GM19452 (cell line): ENCODE measurements around the gene MTREX.

ENCODE experiments used
- ATAC-seq: cut with Tn5 transposase; IDR thresholded peaks from one replicate; pipeline ENCODE4 v1.9.1; 2021; ENCODE audit not compliant: unreplicated experiment

Gene MTREX

DNA sequence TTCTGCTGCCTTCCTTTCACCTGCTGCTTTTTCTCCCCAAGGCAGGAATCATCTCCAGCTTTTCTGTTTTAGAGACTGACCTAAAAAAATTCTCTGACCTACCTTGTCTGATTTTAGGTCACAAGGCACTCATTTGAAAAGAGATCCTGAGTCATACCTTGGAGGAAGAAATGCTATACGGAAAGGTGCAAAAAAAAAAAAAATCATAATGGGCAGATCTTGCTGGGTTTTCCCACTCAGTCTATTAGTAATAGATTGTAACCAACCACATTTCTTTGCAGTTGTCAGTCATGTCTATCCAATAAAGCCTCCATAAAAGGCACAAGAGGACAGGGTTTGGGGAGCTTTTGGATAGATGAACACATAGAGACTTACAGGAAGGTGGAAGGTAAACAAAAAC lies 70.0 kb downstream of the MTREX start:
- ATAC-seq = no peak

DNA sequence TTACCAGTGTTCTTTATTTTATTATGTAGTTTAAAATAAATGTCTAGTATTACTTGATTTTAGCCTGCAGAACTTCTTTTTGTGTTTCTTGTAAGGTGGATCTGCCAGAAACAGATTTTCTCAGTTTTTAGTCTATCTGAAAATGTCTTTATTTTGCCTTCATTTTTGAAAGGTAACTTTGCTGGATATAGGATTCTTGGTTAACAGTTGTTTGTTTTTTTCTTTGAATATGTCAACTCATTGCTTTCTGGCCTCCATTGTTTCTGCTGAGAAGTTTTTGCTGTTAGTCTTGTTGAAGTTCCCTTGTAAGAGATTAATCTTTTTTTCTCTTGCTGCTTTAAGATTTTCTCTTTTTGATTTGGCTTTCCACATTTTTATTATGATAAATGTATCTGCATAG lies 75.5 kb downstream of the MTREX start:
- ATAC-seq = no peak

DNA sequence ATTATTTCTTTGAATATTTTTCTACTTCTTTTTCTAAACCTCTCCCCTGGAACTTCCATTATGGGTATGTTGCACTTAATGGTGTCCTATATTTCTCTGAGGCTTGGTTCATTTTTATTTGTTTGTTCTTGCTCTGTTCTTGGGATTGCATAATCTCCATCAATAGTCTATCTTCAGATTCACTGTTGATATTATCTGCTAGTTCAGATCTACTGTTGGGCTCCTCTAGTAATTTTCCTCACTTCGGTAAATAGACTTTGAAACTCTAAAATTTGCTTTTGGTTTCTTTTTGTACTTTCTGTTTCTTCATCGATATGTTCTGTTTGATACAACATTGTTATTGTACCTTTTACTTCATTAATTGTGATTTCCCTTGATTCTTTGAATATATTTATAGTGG lies 76.3 kb downstream of the MTREX start:
- no peak for ATAC-seq

DNA sequence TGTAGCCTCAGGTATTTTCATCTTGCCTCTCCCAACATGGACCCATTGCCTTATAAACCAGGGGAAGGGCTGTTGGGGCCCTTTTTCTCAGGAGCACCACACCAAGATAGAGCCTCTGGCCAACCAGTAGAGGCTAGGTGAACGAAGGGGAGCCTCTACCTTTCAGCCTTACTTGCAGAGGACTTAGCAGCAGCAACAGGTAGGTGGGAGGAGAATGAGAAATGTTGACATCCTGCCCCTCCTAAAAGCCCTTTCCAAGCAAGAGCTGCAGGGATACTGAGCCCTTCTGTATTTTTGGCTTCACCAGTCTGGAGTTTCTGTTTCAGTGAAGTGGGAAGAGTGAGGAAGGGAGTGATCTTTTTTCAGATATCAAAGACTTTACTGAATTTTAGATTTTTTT lies 77.4 kb downstream of the MTREX start:
- ATAC-seq = no peak

DNA sequence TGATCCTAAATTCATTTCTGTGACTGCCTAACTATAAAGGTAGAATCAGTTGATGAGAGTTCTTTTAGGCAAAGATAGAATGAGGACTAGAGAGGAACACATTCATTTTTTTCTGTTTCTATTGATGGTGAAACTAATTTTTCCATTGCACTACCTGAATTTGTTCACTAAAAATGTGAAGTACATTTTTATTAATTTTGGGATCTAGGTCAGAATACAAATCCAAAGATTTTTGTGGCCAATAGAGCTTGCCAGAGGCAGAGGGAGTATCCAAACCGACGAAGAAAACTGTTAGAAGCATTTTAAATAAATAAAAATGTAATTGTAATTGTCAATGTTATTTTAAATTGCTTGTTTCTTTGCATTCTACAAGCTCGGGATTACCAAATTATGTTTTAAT lies 78.1 kb downstream of the MTREX start:
- ATAC-seq = no peak

DNA sequence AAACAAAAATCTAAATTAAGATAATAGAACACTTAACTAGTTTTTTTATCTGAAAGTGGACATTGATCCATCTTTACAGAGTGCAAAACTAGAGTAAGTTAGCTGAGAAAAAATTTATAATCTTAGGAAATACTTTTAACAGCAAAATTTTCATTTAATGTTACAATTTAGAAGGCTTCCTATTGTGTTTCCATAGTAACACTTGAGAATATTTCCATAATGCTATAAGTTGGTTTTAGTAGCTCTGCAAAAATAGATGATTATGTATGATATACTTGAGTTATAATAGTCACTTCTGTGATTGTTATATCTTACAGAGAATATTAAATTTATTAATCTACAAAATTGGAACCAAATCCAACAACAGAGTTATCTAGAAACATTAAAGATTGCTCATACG lies 78.6 kb downstream of the MTREX start:
- ATAC-seq = no peak

DNA sequence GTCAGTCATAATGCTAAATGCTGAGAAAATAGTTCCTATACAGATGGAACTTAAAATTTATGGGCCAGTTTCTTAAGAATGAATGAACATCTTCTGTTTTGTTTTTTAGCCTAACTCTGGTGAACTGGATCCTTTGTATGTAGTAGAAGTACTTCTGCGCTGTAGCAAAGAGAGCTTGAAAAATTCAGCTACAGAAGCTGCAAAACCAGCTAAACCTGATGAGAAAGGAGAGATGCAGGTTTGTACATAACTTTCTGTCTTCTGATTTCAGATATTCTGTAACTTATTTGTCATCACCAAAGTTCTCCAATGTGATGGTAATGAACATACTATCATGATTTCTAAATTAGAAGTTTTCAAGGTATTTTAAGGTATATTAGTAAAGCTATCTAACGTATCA lies 80.1 kb downstream of the MTREX start:
- no peak for ATAC-seq

DNA sequence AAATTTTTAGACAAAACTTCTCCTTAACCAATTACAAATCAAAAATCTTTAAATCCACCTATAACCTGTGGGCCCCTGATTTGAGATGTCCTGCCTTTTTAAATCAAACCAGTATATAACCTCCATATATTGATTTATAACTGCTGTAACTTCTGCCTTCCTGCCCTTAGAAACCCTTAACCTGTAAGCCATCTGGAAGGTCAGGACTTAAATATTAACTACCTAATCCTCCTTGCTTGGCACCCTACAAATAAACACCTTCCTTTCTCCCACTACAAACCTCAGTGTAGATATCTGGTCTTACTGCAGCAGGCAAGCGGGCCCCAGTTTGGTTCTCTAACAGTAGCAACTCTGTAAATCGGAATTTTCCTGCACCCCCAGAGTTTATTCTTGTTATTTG lies 83.9 kb downstream of the MTREX start:
- ATAC-seq = no peak

DNA sequence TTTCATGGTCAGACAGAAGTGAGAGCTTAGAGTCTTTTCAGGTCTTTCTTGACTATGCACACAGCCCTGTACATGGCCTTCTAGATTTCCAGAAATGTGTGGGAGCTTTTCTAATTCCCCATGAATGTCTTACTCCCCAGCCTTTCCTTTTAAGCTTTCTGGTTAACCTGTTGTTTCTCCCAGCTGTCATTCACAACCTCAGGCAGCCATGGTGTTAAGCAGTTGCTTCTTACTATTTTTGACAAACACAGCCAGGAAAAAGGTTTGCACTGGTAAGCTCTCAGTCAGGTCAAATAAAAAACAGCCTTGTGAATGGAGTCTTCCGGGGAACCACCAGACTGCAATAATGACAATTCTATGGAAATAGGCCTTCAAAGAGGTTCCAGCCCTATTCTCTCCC lies 84.9 kb downstream of the MTREX start:
- no peak for ATAC-seq

DNA sequence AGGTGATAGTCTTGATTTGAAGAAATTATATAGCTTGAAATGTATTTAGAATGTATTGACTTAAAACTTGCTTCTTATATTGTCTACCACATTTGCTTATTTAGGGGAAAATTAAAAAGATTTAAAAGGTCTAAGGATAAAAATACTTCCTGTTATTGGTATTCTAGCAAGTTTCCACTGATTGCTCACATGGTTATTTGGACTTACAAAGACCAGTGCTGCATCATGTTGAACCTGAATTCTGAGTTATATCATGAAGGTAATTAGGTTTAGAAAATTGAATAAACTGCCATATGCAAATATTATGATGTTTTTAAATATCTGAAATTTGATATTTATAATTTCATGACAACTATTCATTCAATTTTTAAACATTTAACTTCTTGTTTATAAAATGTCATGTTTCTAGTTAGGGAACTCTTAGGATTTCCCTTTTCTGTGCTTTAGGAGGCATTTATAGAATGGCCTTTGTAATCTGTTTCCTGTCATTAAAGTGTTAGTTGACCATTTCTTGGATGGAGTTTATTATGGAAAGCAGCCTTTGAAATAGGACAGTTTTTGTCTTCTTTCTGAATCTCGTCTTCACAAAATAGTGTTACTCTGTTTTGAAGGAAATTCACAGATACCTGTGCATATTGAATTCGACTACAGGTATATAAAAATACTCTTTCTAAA lies 85.8 kb downstream of the MTREX start:
- no peak for ATAC-seq

DNA sequence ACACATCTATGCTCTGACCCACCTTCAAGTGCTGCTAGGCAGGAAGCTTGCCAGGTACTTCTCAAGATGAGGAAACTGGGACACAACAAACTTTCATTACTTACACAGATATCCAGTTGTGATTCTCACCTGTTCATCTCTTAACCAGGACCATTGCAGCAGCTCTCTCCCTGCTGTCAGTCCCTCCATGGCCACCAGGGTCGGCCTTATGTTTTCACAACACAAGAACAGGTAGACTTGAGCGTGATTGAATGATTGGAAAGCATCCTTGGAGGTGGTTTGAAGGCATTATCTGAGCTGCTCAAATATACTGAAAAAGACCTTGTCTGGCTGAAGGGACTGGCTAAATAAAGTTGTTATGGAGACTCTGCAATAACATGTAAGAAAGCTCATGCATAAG lies 94.4 kb downstream of the MTREX start:
- no peak for ATAC-seq

DNA sequence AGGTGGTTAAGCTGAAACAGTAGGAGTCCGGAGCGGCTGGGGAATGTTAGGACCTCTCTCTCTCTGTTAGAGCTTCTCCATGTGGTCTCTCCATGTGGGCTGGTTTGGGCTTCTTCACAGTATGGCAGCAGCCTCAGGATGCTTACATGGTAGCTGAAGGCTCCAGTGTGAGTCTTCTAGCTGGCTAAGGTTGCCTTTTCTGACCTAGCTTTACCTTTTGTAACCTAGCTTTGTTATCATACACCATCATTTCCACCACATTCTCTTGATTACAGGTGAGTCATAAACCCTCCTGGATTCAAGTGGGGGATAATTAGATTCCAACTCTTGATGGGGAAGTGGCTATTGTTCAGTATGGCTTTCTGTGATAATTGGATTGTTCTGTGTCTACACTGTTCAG lies 98.5 kb downstream of the MTREX start:
- ATAC-seq = no peak

DNA sequence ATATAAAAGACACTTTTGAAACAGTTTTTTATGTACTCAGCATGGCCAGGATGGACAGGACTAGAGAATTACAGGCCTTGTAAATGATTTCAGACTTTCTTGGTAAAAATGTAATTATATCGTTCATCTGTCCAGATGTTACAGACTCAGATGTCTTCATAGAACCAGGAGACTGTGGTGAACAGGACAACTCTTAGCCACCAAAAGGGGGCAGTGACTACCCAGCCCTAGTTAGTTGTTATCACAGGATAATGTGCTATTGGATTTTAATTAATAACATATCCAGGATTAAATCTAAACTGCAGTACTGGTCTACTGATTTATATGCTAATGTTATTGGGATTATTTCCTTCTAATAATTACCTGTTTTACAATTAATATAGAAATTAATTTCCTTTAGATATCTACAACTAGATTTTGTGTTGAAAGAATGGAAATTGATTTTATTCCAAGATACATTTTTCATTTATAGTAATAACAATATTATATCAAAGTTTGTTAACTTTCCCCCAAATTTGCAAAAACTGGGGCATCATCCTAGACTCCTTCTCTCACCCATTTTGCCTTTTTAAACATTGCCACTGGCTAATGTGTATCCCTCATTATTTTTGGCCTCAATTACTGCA lies 99.4 kb downstream of the MTREX start:
- ATAC-seq = no peak

DNA sequence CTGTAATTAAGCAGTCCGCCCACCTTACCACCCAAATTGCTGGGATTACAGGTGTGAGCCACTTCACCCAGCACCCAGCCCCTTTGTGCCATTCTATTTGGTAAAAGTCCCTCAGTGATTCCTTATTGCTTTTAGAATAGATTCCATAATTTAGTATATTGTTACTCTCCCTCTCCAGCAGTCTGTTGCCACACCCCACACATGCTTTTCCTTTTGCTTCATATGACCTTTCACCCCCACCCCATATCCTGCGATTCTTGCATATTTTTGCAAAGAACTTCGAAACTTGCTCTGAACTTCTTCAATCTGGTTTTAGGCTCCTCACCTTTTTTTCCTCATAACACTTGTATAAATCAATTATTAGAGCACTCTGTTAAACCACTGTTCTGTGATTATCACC lies 100.2 kb downstream of the MTREX start:
- no peak for ATAC-seq

DNA sequence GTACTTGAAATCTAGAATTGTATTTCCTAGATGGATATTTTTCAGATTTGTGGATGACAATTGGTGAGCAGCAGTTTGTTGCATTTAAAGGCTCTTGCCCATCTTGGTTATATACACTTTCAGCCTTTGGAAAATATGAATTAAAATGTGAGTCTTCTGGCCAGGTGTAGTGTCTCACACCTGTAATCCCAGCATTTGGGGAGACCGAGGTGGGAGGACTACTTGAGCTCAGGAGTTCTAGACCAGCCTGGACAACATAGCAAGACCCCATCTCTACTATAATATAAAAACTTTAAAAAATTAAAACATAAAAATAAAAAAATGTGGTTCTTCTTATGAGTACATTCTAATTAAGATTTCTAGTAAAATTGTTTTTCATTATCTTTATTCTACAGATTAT lies 102.0 kb downstream of the MTREX start:
- no peak for ATAC-seq

DNA sequence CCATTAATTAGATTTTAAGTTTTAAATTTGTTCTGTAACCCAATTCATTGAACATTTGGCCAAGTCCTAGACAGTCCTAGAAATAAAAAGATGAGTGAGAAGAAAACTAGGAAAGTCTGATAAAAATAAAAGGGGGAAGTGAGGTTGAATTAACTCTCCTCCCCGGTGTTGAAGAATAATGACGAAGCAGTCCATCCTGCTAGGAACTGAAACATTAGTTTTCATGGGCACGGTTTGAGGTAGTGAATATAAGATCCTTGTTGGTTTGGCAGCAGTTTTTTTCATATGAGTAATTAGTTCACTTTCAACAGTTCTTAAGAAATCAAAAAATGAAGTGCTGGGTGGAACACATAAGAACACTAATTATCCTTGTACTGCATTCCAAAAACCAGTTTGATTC lies 103.1 kb downstream of the MTREX start:
- no peak for ATAC-seq

DNA sequence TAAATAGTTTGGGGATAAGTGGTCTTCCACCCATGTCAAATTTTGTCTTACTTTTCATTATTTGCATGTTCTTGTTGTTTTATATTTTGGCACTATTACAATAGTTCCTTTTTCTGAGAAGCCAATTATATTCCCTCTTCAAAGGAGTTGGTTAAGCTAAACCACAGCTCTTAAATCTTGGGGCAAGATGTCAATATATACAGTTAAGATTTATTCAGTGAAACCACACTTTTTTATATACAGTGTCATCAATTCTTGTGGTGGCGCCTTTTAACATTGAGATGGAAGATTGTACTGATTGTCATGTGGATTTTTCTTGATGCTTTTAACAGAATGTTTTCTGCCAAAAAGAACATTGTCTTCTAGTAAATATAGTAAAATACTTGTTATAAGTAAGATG lies 104.1 kb downstream of the MTREX start:
- no peak for ATAC-seq

DNA sequence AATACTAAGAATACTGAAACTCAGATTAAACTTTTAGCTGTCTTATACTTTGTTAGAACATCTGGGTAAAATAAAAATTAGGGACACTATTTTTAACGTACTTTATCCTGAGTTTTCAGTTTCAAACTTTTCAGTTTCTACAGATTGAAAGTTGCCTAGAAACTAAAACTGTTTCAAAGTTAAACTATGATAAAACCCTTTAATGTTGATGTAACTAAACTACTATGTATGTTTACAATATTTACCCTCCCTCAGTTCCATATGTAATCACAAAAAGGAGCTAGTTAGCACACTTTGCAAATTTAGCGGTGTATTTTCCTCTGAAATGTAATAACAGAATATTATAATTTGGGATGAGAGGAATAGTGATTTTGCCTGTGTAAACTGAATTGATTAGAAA lies 105.9 kb downstream of the MTREX start:
- ATAC-seq = no peak

DNA sequence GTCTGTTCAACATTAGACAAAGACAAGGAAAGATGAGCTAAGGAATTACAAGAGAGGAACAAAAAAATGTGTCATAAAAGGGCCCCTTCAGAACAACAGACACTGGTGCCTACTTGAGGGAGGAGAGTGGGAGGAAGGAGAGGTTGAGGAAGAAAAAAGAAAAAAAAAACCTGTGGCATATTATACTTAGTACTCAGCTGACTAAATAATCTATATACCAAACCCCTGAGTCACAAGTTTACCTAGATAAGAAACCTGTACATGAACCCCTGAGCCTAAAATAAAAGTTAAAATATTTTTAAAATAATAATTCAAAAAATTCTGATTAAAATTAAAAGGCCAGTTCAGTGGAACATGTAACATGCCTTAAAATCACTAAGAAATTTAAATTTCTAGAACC lies 107.3 kb downstream of the MTREX start:
- ATAC-seq = no peak

DNA sequence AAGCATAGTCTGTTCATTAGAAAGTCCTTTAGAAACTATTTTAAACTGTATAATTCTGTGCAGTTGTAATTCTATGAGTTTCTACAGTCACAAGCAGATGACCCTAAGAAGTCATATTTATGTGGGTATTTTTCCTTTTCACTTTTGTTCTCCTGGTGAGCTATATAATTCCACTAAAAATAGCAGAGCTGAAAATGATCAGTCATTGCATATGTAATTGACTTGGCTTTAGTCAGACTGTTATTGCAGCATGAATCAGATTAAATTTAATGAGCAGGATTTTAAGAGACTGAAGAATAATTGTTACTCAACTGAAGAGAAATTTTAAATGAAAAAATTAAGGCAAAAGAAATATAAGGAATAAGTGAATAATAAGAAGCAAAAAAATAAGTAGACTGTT lies 108.5 kb downstream of the MTREX start:
- no peak for ATAC-seq

DNA sequence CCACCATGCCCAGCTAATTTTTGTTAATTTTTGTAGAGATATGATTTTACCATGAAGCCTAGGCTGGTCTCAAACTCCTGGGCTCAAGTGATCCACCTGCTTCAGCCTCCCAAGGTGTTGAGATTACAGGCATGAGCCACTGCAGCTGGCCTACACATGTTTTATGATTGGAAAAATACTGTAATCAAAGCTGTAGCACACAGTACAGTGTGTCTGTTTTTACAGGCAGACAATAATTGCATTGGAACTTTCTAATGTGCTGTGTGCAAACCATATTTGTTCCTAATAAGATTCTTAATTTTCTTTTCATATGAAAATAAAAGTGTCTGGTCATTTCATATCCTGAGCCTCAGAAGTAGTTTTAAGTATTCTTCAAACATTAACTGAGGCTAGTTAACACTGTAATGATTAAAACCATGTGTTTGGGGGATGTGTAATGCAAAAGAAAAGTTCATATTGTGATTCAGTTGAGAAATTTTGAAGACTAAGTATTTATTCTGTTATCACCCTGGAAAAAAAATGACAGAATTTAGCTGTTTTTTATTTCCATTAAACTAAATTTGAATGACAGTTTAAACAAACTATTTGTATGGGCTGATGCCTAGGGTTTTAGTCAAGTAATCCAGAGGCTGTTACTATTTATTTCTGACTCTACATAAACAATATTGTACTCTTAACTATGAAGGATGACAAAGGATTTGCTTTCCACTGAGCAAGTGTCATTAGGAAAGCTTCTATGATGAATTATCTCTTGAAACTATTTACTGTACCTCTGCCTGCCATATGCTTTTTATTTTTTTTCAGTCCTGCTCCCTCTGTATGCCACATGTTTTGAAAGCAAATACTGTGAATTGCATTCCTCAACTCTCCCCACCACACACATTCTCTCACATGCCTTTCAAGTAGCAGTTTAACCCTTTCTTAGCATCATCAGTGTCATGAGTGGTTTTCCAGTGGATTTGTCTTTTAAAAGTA lies 111.5 kb downstream of the MTREX start:
- ATAC-seq = no peak

DNA sequence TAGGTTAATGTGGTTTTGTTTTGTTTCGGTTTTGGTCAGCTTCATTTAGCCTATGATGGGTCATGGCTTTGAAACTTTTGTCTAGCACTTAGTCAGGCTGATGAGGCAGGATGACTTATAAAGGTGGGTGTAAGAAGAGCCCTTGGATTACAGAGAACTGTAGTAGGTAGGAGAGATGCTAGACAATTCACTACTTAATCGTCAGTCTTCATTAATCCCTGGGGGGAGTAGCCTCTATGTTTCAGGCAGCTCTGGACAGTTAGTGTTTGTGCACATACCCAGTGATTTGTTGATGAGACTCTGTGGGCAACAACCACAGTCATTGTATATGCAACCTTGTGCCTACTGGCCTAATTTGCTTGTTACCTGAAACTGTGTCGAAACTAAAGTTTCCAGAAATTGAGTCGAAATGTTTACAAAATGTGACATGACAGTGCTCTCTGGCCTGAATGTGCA lies 113.3 kb downstream of the MTREX start:
- peak; percentile 87 for ATAC-seq
